ENCODE measurements around the gene EVC.

Gene EVC

GRCh38 chr4:5707778-5708448, 3.1 kb upstream of the EVC start:
- Histone ChIP-seq H3K27ac (peak overlapping the region; percentile 80 to 91), H3K4me3 (peak overlapping the region; percentile 81)
- DNase-seq (ENCODE audit: low spot score): no peak
- no peak for TF ChIP-seq CTCF (IDR thresholded peaks at IDR 0.05)

- peak; percentile 86 for DNase-seq (ENCODE audit: low spot score)
- Histone ChIP-seq H3K4me3 (peak within 1 kb of the TSS; percentile 81), H3K27ac (peak within 1 kb of the TSS; percentile 80 to 91)
- no peak for TF ChIP-seq CTCF (IDR thresholded peaks at IDR 0.05)
Observed at GRCh38 chr4:5708449-5709206, 2.4 kb upstream of the EVC start, which contains the start of gene EVC2. Gene EVC2 (minus strand): TSS chr4:5708559. CDS start chr4:5708513, 46 bp downstream.

GRCh38 chr4:5709207-5709575, 1.8 kb upstream of the EVC start:
- DNase-seq (ENCODE audit: low spot score): no peak
- TF ChIP-seq CTCF (IDR thresholded peaks at IDR 0.05): no peak
- H3K27ac ChIP-seq: peak overlapping the region; percentile 80 to 91
- peak overlapping the region; percentile 81 for H3K4me3 ChIP-seq

- DNase-seq (ENCODE audit: low spot score): no peak
- no peak for TF ChIP-seq CTCF (IDR thresholded peaks at IDR 0.05)
- H3K4me3 ChIP-seq: peak overlapping the region; percentile 86
- H3K27ac ChIP-seq: peak overlapping the region; percentile 51 to 93
Observed at GRCh38 chr4:5710065-5710960, 688 bp upstream of the EVC start.

GRCh38 chr4:5711479-5712184, 631 bp downstream of the EVC start:
- H3K27ac ChIP-seq: peak overlapping the region; percentile 50 to 93
- no peak for TF ChIP-seq CTCF (IDR thresholded peaks at IDR 0.05)
- no peak for DNase-seq (ENCODE audit: low spot score)
- peak overlapping the region; percentile 86 for H3K4me3 ChIP-seq

- DNase-seq (ENCODE audit: low spot score): no peak
- H3K4me3 ChIP-seq: peak overlapping the region; percentile 86
Observed at GRCh38 chr4:5712517-5712916, 1.5 kb downstream of the EVC start.

More at GRCh38 chr4:5712517-5712916, 1.5 kb downstream of the EVC start:
- no peak for TF ChIP-seq CTCF (IDR thresholded peaks at IDR 0.05)
- H3K27ac ChIP-seq: no peak overlapping the region

Measured in coronary artery (tissue), 2 donors.